Measurements from ENCODE around the gene RNF113B. TPM values are rescaled to one million over a fixed set of nuclear protein-coding genes. Genes with fewer than 3 reads are reported as not detected.
A peak's percentile ranks its signal among the peaks of the same experiment; 100 is the strongest.

RNF113B gene
- total and polyA plus RNA-seq, 4 donors, result 0.64 TPM; not detected in 3

GRCh38 chr13:98190889-98191444 lies 13.9 kb upstream of the RNF113B start (continued):
- TF ChIP-seq HNF4A (conservative IDR thresholded peaks at IDR 0.05) (peak; percentile 31 to 55), FOXA2 (IDR thresholded peaks at IDR 0.05) (no peak), HNF4G (IDR thresholded peaks at IDR 0.05) (no peak)

GRCh38 chr13:98189841-98190505 lies 12.9 kb upstream of the RNF113B start:
- Histone ChIP-seq H3K4me1 (ENCODE audit: control insufficient read depth in 4 of 4, insufficient read depth in 4 of 4, low read length in 3 of 4) (peaks cover 12 to 53% (median 36%) of the 10 kb centered on the region in 4 donors), H3K9me3 (ENCODE audit: control insufficient read depth in 4 of 4, low read length in 3 of 4) (no peaks in the 10 kb centered on the region), H3K4me3 (ENCODE audit: low read depth in 1 of 3, low read length in 3 of 3) (no peak overlapping the region), H3K27ac (ENCODE audit: low read depth in 1 of 2, low read length in 2 of 2) (peak overlapping the region; percentile 34 to 85), H3K36me3 (ENCODE audit: control insufficient read depth in 4 of 4, insufficient read depth in 3 of 4, low read depth in 1 of 4, low read length in 3 of 4) (no peaks in the 10 kb centered on the region), H3K27me3 (ENCODE audit: control insufficient read depth in 4 of 4, insufficient read depth in 4 of 4, low read length in 3 of 4) (no peaks in the 10 kb centered on the region), H3K9ac (ENCODE audit: low read depth in 1 of 2, low read length in 2 of 2) (peak overlapping the region in 1 of 2 donors; percentile 63)
- TF ChIP-seq, protein P1, sequence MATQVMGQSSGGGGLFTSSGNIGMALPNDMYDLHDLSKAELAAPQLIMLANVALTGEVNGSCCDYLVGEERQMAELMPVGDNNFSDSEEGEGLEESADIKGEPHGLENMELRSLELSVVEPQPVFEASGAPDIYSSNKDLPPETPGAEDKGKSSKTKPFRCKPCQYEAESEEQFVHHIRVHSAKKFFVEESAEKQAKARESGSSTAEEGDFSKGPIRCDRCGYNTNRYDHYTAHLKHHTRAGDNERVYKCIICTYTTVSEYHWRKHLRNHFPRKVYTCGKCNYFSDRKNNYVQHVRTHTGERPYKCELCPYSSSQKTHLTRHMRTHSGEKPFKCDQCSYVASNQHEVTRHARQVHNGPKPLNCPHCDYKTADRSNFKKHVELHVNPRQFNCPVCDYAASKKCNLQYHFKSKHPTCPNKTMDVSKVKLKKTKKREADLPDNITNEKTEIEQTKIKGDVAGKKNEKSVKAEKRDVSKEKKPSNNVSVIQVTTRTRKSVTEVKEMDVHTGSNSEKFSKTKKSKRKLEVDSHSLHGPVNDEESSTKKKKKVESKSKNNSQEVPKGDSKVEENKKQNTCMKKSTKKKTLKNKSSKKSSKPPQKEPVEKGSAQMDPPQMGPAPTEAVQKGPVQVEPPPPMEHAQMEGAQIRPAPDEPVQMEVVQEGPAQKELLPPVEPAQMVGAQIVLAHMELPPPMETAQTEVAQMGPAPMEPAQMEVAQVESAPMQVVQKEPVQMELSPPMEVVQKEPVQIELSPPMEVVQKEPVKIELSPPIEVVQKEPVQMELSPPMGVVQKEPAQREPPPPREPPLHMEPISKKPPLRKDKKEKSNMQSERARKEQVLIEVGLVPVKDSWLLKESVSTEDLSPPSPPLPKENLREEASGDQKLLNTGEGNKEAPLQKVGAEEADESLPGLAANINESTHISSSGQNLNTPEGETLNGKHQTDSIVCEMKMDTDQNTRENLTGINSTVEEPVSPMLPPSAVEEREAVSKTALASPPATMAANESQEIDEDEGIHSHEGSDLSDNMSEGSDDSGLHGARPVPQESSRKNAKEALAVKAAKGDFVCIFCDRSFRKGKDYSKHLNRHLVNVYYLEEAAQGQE (IDR thresholded peaks at IDR 0.05), result no peak
- TF ChIP-seq FOXA2 (IDR thresholded peaks at IDR 0.05) (no peak), YY1 (IDR thresholded peaks at IDR 0.05) (peak; percentile 31), RAD21 (IDR thresholded peaks at IDR 0.05) (peak in 1 of 2 donors; percentile 48), EGR1 (IDR thresholded peaks at IDR 0.05; ENCODE audit: low read depth in 2 of 2) (no peak), RXRA (IDR thresholded peaks at IDR 0.05) (peak; percentile 55 to 65), HNF4A (conservative IDR thresholded peaks at IDR 0.05) (peak; percentile 36 to 55), FOXA1 (IDR thresholded peaks at IDR 0.05) (no peak), SP1 (IDR thresholded peaks at IDR 0.05) (peak; percentile 18), TAF1 (conservative IDR thresholded peaks at IDR 0.05) (no peak), NR2F2 (IDR thresholded peaks at IDR 0.05) (peak; percentile 37), JUND (IDR thresholded peaks at IDR 0.05) (no peak), HNF4G (IDR thresholded peaks at IDR 0.05) (no peak), GABPA (IDR thresholded peaks at IDR 0.05 in 1 of 2, conservative IDR thresholded peaks at IDR 0.05 in 1 of 2) (no peak)
- TF ChIP-seq, protein P2, sequence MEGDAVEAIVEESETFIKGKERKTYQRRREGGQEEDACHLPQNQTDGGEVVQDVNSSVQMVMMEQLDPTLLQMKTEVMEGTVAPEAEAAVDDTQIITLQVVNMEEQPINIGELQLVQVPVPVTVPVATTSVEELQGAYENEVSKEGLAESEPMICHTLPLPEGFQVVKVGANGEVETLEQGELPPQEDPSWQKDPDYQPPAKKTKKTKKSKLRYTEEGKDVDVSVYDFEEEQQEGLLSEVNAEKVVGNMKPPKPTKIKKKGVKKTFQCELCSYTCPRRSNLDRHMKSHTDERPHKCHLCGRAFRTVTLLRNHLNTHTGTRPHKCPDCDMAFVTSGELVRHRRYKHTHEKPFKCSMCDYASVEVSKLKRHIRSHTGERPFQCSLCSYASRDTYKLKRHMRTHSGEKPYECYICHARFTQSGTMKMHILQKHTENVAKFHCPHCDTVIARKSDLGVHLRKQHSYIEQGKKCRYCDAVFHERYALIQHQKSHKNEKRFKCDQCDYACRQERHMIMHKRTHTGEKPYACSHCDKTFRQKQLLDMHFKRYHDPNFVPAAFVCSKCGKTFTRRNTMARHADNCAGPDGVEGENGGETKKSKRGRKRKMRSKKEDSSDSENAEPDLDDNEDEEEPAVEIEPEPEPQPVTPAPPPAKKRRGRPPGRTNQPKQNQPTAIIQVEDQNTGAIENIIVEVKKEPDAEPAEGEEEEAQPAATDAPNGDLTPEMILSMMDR (IDR thresholded peaks at IDR 0.05; ENCODE audit: low read depth, low read length, missing input control), result peak; percentile 17
- TF ChIP-seq, protein P3, sequence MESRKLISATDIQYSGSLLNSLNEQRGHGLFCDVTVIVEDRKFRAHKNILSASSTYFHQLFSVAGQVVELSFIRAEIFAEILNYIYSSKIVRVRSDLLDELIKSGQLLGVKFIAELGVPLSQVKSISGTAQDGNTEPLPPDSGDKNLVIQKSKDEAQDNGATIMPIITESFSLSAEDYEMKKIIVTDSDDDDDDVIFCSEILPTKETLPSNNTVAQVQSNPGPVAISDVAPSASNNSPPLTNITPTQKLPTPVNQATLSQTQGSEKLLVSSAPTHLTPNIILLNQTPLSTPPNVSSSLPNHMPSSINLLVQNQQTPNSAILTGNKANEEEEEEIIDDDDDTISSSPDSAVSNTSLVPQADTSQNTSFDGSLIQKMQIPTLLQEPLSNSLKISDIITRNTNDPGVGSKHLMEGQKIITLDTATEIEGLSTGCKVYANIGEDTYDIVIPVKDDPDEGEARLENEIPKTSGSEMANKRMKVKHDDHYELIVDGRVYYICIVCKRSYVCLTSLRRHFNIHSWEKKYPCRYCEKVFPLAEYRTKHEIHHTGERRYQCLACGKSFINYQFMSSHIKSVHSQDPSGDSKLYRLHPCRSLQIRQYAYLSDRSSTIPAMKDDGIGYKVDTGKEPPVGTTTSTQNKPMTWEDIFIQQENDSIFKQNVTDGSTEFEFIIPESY (IDR thresholded peaks at IDR 0.05), result no peak
- TF ChIP-seq, protein P4, sequence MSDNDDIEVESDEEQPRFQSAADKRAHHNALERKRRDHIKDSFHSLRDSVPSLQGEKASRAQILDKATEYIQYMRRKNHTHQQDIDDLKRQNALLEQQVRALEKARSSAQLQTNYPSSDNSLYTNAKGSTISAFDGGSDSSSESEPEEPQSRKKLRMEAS (IDR thresholded peaks at IDR 0.05), result no peak
- TF ChIP-seq, protein P5, sequence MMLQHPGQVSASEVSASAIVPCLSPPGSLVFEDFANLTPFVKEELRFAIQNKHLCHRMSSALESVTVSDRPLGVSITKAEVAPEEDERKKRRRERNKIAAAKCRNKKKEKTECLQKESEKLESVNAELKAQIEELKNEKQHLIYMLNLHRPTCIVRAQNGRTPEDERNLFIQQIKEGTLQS (IDR thresholded peaks at IDR 0.05), result no peak
- WGBS, result 15% methylated on average over 4 of the region's 4 CpGs
- peak; percentile 63 for DNase-seq (ENCODE audit: low spot score)
